MG63 (cell line): ENCODE results near the gene ULK2. TPM values are rescaled to one million over a fixed set of nuclear protein-coding genes. Genes with fewer than 3 reads are reported as not detected.

ENCODE experiments used
- DNase-seq: peaks from one replicate; pipeline ENCODE4 v3.0.0-alpha.2; 2020
- H3K27me3 ChIP-seq: fragments of 250-450 bp; sonication (Bioruptor Pico); 2 replicates; pipeline ENCODE4 v1.5.1; 2020; ENCODE audit warnings: mild to moderate bottlenecking, moderate library complexity
- H3K36me3 ChIP-seq: fragments of 250-450 bp; sonication (Bioruptor Pico); 2 replicates; pipeline ENCODE4 v1.5.1; 2020; ENCODE audit warnings: mild to moderate bottlenecking, moderate library complexity
- H3K4me3 ChIP-seq: fragments of 250-450 bp; sonication (Bioruptor Pico); 2 replicates; pipeline ENCODE4 v1.5.1; 2020; ENCODE audit warnings: mild to moderate bottlenecking, moderate library complexity
- H3K9me3 ChIP-seq: fragments of 250-450 bp; sonication (Bioruptor Pico); 2 replicates; pipeline ENCODE4 v1.5.1; 2020; ENCODE audit warnings: mild to moderate bottlenecking, moderate library complexity
- total RNA-seq: library from RNA; depleted of rRNA; stranded (reverse); fragments of >200 nt; shearing (Covaris generic); gene quantifications from 2 replicates; pipeline ENCODE4 v1.2.3, GENCODE V29; 2014; ENCODE audit warnings: low replicate concordance; rRNA removed

The ULK2 gene
- total RNA-seq, 1 experiment from 2014 or later = 12.0 TPM

DNA sequence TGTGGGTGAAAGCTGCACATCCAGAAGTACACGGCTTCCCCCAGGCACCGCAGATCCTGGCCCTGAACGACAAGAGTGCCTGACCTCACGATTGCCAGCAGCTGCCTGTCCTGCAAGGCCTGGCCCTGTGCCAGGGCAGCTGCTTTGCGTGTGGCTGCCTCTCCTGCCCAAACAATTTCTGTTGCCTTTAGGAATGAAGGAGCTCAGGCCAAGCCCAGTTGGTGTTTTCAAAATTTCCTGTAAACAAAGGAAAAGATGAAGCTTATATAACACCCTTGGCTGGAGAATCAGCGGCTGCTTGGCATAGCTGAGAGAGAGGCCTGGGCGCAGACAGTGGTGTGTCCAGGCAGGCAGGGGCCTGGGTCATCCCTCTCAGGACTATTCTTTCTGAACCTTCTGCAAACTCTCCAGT lies 139.6 kb downstream of the ULK2 start:
- Histone ChIP-seq H3K27me3 (no peaks in the 10 kb centered on the region), H3K4me3 (no peak overlapping the region), H3K36me3 (no peaks in the 10 kb centered on the region), H3K9me3 (no peaks in the 10 kb centered on the region)
- peak; percentile 95 for DNase-seq

DNA sequence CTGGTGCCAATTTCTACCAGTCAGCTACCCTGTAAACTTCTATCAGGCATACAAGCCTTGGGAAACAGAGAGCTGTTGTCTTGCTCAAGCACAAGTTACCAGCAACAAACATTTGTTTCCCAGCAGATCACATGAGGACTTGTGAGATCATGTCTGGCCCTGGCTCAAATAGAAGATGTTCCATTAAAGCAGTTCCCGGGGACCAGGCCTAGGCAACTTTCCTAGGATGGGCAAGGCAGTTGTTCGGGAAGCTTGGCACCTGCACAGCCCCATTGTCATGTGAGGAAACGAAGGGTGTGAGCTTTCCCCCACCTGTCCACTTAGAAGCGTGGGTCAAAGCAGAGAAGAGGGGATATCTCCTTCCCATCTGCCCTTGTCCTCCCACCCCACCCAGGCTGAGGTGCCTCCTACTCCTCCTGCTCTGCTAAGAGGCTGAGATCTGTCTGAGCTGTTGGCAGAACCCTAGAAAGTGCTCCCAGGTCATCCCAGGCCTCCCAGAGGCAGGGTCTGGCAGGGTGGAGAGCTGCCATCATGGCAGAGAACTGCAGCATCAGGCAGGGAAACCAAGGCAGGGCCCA lies 140.1 kb downstream of the ULK2 start:
- no peak overlapping the region for H3K4me3 ChIP-seq
- DNase-seq = peak; percentile 76
- no peaks in the 10 kb centered on the region for H3K9me3 ChIP-seq
- no peaks in the 10 kb centered on the region for H3K27me3 ChIP-seq
- no peaks in the 10 kb centered on the region for H3K36me3 ChIP-seq

DNA sequence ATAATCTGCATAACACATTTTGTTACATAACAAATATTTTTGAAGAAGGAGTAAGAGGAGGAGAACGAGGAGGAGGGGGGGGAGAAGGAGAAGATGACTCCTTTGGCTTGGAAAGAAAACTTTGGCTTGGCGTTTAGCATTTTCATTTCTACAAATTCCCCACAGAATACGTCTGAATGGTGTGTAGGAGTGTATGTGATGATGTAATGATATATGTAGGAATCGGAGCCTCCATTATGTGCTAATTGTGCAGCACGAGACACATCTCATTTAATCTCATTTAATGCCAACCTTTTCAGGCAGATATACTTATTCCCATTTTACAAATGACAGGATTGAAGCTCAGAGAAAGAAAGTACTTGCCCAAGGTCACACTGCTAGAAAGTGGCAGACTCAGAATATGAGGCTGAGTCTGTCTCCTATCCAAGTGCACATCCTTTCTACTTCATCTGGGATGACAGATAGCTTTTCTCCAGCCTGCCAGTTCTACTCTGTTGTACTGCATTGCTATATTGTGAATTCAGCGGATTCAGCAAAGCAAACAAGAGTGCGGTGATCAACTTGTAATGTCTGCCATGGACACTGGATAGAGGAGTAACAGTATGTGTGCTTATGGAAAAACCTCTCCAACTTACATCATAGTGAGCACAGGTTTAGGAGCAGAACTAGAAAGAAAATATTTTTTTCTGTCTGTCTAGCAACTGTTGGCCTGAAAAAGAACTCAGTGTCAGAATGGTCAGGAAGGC lies 140.9 kb downstream of the ULK2 start:
- peak; percentile 39 for DNase-seq
- Histone ChIP-seq H3K4me3 (no peak overlapping the region), H3K27me3 (no peaks in the 10 kb centered on the region), H3K9me3 (no peaks in the 10 kb centered on the region), H3K36me3 (no peaks in the 10 kb centered on the region)

DNA sequence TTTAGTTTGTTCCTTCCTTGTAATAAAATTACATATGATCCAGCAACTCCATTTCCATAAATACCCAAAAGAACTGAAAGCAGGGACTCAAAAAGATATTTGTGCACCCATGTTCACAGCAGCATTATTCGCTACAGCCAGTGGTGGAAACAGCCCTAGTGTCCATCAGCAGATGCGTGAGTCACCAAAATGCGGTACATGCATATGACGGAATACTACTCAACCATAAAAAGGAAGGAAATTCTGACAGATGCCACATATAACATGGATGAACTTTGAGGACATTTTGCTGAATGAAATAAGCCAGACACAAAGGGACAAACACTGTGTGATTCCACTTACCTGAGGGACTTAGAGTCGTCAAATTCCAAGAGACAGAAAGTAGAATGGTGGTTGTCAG lies 142.2 kb downstream of the ULK2 start:
- no peaks in the 10 kb centered on the region for H3K36me3 ChIP-seq
- DNase-seq = no peak
- H3K4me3 ChIP-seq = no peak overlapping the region
- H3K27me3 ChIP-seq = no peaks in the 10 kb centered on the region
- H3K9me3 ChIP-seq = no peaks in the 10 kb centered on the region

DNA sequence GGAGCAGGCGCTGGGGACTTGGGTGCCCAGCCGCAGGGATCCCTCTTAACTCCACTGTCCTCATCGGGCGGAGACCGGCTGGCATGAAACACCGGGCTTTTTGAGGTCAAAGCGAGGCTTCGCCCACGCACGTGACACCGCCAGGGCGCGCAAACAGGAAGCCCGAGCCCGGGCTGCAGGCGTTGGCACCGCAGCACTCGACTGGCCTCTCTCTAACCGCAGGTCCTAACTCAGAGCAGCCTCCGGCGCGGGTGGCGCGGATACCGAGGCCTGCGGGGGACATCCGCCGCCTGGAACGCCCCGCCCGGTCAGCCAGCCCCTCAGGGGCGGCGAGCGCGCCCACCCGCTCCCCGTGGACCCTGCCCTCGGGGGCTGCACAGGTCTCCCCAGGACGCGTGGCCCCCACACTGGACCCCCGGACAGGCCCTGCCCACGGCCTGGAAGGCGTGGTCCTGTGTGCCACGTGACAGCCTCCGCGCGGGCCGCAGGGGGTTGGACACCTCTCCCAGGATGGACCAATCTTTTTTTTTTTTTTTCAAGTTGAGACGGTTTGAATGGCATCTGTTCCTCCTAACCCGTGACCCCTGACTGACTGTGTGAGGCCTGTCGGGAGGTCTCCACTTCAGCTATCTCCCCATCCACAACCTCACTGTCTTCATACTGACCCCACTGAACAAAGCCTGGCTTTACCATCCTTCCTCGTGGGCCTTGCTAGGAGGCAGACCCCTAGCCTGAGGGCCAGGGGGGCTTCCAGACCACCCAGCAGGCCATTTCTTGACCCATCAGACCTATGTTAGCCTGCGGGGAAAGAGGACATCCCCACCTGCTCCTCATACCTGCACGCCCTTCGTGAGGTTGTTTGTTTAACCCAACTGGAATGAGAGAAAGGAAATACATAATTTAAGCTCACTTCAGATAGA lies 143.0 kb downstream of the ULK2 start:
- H3K9me3 ChIP-seq = no peaks in the 10 kb centered on the region
- H3K4me3 ChIP-seq = no peak overlapping the region
- DNase-seq = peak; percentile 93
- no peaks in the 10 kb centered on the region for H3K27me3 ChIP-seq
- no peaks in the 10 kb centered on the region for H3K36me3 ChIP-seq

DNA sequence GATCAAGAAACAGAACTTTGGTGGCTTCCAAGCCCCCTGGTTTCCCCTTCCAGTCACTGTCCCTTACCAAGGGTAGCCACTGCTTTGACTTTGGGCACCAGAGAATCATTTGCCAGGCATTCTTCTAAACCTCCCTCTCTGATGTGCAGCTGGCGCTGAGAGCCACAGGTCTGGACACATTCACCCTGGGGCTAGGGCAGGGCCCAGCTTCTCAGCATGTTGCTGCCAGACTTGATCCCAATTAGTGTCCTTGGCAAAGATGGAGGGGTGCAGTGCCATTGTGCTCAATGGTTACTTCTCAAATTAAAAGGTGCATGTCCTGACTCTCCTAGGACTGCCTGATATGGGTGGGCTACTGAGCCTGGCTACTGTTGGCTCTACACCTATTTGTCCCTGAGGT lies 143.8 kb downstream of the ULK2 start:
- Histone ChIP-seq H3K27me3 (no peaks in the 10 kb centered on the region), H3K36me3 (no peaks in the 10 kb centered on the region), H3K9me3 (no peaks in the 10 kb centered on the region), H3K4me3 (no peak overlapping the region)
- peak; percentile 59 for DNase-seq

Other genes starting within 250 kb of the ULK2 start
- 115 and 126 TPM in 2 replicates for gene ALDH3A2, start 219.2 kb downstream of the ULK2 start, total RNA-seq
- 24.8 and 27.9 TPM in 2 replicates for gene SLC47A2, start 151.4 kb downstream of the ULK2 start, total RNA-seq
- gene ALDH3A1, start 119.6 kb downstream of the ULK2 start, total RNA-seq = 240 and 395 TPM in 2 replicates
- 10.0 and 14.4 TPM in 2 replicates for gene AKAP10, start 109.9 kb upstream of the ULK2 start, total RNA-seq
- gene SPECC1, start 141.4 kb upstream of the ULK2 start, total RNA-seq = 12.7 and 13.7 TPM in 2 replicates